PC-9 (cell line): ENCODE results near the gene TIRAP.

Experiments
- CTCF ChIP-seq: fragments of 200-600 bp; sonication (generic); conservative IDR thresholded peaks from 2 replicates; pipeline ENCODE4 v1.6.1; 2017; ENCODE audit warnings: mixed run types, antibody characterized with exemption, mild to moderate bottlenecking, moderate library complexity
- EZH2 ChIP-seq: fragments of 200-600 bp; sonication (generic); IDR thresholded peaks from 2 replicates; pipeline ENCODE4 v1.8.0; 2017; ENCODE audit warnings: antibody characterized with exemption, low read depth

DNA sequence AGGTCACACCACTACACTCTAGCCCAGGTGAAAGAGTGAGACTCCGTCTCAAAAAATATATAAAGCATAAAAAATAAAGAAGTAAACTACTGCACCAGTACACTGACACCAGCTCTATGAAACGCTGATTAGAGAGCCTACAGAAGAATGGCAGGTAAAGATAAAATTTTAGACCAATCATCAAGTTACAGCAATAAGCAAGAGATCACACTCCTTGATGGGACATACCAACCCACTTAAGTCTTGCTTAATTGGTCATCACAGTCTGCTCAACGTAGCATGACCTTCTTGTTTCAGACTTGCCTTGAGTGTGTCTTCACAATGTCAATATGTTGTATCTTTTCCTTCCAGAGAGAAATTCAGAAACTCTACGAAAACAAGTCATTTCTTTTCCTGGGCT, 26.7 kb upstream of the TIRAP start:
- no peak for TF ChIP-seq CTCF
- no peak for TF ChIP-seq EZH2
